ENCODE results near the gene MYO5A.
"Not testable (repeated sequence)": the region's sequence is repeated elsewhere in the genome, so short reads cannot be mapped to it uniquely, and the experiment has no call there.

MYO5A gene

DNA sequence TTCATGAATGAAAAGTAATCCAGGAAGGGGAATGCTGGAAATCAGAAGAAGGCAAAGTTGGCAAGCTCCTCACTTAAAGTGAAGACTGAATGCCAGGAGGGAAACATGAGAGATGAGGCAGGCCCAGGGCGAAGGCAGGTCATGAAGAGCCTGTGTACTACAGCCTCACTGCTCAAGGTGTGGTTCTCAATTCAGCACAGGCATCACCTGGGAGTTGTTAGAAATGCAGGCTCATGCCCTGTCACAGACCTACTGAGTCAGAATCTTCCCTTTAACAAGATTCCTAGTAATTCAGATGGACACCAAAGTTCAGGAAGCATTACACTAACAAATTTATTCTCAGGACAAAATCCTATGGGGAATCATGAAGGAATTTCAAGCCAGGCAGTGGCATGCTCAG, 14.2 kb downstream of the MYO5A start:
- no peak overlapping the region for H3K27ac ChIP-seq (replicated peaks)
- DNase-seq (ENCODE audit: low read depth in 1 of 2, low spot score in 1 of 2) = no peak
- TF ChIP-seq SPI1 (IDR thresholded peaks at IDR 0.05; ENCODE audit: borderline replicate concordance, low read depth) = no peak
- TF ChIP-seq, protein P1, sequence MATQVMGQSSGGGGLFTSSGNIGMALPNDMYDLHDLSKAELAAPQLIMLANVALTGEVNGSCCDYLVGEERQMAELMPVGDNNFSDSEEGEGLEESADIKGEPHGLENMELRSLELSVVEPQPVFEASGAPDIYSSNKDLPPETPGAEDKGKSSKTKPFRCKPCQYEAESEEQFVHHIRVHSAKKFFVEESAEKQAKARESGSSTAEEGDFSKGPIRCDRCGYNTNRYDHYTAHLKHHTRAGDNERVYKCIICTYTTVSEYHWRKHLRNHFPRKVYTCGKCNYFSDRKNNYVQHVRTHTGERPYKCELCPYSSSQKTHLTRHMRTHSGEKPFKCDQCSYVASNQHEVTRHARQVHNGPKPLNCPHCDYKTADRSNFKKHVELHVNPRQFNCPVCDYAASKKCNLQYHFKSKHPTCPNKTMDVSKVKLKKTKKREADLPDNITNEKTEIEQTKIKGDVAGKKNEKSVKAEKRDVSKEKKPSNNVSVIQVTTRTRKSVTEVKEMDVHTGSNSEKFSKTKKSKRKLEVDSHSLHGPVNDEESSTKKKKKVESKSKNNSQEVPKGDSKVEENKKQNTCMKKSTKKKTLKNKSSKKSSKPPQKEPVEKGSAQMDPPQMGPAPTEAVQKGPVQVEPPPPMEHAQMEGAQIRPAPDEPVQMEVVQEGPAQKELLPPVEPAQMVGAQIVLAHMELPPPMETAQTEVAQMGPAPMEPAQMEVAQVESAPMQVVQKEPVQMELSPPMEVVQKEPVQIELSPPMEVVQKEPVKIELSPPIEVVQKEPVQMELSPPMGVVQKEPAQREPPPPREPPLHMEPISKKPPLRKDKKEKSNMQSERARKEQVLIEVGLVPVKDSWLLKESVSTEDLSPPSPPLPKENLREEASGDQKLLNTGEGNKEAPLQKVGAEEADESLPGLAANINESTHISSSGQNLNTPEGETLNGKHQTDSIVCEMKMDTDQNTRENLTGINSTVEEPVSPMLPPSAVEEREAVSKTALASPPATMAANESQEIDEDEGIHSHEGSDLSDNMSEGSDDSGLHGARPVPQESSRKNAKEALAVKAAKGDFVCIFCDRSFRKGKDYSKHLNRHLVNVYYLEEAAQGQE (IDR thresholded peaks at IDR 0.05; ENCODE audit: insufficient replicate concordance, low read depth) = no peak
- no peak for TF ChIP-seq GABPA (IDR thresholded peaks at IDR 0.05; ENCODE audit: low read depth)
- TF ChIP-seq POLR2AphosphoS5 (IDR thresholded peaks at IDR 0.05; ENCODE audit: low read depth) = no peak
- TF ChIP-seq, protein P2, sequence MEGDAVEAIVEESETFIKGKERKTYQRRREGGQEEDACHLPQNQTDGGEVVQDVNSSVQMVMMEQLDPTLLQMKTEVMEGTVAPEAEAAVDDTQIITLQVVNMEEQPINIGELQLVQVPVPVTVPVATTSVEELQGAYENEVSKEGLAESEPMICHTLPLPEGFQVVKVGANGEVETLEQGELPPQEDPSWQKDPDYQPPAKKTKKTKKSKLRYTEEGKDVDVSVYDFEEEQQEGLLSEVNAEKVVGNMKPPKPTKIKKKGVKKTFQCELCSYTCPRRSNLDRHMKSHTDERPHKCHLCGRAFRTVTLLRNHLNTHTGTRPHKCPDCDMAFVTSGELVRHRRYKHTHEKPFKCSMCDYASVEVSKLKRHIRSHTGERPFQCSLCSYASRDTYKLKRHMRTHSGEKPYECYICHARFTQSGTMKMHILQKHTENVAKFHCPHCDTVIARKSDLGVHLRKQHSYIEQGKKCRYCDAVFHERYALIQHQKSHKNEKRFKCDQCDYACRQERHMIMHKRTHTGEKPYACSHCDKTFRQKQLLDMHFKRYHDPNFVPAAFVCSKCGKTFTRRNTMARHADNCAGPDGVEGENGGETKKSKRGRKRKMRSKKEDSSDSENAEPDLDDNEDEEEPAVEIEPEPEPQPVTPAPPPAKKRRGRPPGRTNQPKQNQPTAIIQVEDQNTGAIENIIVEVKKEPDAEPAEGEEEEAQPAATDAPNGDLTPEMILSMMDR (IDR thresholded peaks at IDR 0.05; ENCODE audit: insufficient read depth, low read length) = no peak
- H3K27me3 ChIP-seq (ENCODE audit: insufficient read depth, poor library complexity, severe bottlenecking) = no peaks in the 10 kb centered on the region
- H3K4me3 ChIP-seq (replicated peaks; ENCODE audit: insufficient read depth, low read length) = no peak overlapping the region

DNA sequence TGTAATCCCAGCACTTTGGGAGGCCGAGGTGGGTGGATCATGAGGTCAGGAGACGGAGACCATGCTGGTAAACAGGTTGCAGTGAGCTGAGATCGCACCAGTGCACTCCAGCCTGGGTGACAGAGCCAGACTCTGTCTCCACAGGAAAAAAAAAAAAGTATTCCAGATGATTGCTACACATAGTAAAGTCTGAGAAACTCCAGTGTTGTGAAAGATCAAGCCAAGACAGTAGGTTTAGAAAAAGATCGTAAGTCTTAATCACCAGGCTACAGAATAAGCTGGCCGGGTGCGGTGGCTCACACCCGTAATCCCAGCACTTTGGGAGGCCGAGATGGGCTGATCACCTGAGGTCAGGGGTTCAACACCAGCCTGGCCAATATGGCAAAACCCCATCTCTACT, 15.8 kb downstream of the MYO5A start:
- H3K4me3 ChIP-seq (replicated peaks; ENCODE audit: insufficient read depth, low read length); DNase-seq (ENCODE audit: low read depth in 1 of 2, low spot score in 1 of 2); H3K27ac ChIP-seq (replicated peaks); H3K27me3 ChIP-seq (ENCODE audit: insufficient read depth, poor library complexity, severe bottlenecking): not testable (repeated sequence)

DNA sequence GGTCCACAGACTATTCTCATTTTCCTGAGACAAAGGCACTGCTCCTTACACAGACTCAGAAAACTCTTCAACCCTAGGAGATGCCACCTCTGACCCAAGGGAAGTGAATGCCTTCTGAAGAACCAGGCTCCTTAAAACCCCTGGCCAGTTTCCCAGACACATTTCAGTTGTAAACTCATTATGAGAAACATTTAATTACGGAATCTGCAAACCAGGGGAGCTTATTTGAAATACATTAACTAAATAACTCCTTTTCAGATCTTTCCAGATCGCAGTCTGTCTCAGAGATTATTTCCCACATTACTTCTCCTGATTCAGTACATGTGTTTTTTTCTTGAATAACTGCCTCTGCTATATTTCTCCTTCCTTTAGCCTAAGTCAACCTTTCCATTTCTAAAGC, 17.6 kb downstream of the MYO5A start:
- TF ChIP-seq, protein P1 (IDR thresholded peaks at IDR 0.05; ENCODE audit: insufficient replicate concordance, low read depth) = no peak
- TF ChIP-seq POLR2AphosphoS5 (IDR thresholded peaks at IDR 0.05; ENCODE audit: low read depth) = no peak
- TF ChIP-seq SPI1 (IDR thresholded peaks at IDR 0.05; ENCODE audit: borderline replicate concordance, low read depth) = no peak
- TF ChIP-seq GABPA (IDR thresholded peaks at IDR 0.05; ENCODE audit: low read depth) = no peak
- TF ChIP-seq, protein P2 (IDR thresholded peaks at IDR 0.05; ENCODE audit: insufficient read depth, low read length) = no peak
- no peak overlapping the region for H3K27ac ChIP-seq (replicated peaks)
- H3K27me3 ChIP-seq (ENCODE audit: insufficient read depth, poor library complexity, severe bottlenecking) = no peaks in the 10 kb centered on the region
- no peak overlapping the region for H3K4me3 ChIP-seq (replicated peaks; ENCODE audit: insufficient read depth, low read length)
- no peak for DNase-seq (ENCODE audit: low read depth in 1 of 2, low spot score in 1 of 2)

DNA sequence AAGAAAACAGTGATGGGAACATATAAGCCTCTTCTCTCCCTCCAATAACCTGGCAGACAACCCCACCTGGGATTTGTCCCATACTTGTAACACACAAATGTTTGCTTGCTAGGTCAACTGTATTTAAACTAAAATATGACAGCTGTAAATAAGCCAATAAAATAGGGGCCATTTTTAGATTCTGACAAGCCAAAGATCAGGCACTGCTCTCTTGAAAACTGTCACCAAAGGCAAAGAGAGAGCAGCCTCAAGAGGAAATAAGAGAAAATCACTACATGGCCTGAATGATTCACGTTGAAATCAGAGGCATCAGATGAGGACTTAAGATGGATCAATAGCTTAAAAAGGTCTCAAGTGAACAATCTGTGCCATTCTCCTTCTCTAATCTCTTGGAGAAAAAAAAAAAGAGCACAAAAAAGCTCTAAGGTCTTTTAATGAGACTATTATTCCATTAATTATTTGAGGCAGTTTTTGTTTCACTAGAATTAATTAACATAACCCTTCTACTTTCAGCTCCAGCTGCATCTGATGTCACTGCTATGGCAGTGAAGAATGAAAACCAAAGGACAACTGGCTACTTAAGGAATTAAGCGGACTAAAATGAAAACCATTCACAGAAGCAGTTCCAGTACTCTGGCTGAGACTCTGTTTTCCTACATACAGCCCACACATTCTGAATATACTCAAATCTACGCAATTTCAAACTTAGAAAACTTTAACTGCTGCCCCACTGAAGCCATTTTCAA, 19.0 kb downstream of the MYO5A start:
- no peak for TF ChIP-seq POLR2AphosphoS5 (IDR thresholded peaks at IDR 0.05; ENCODE audit: low read depth)
- no peak for TF ChIP-seq GABPA (IDR thresholded peaks at IDR 0.05; ENCODE audit: low read depth)
- no peak for TF ChIP-seq SPI1 (IDR thresholded peaks at IDR 0.05; ENCODE audit: borderline replicate concordance, low read depth)
- TF ChIP-seq, protein P2 (IDR thresholded peaks at IDR 0.05; ENCODE audit: insufficient read depth, low read length) = no peak
- TF ChIP-seq, protein P1 (IDR thresholded peaks at IDR 0.05; ENCODE audit: insufficient replicate concordance, low read depth) = no peak
- Histone ChIP-seq H3K4me3 (replicated peaks; ENCODE audit: insufficient read depth, low read length) (no peak overlapping the region), H3K27ac (replicated peaks) (no peak overlapping the region), H3K27me3 (ENCODE audit: insufficient read depth, poor library complexity, severe bottlenecking) (no peaks in the 10 kb centered on the region)
- DNase-seq (ENCODE audit: low read depth in 1 of 2, low spot score in 1 of 2) = no peak
